Fibroblast of the aortic adventitia (primary cell): ENCODE data around the gene SIK2. TPM values are rescaled to one million over a fixed set of nuclear protein-coding genes. Genes with fewer than 3 reads are reported as not detected.

Experiments used
- DNase-seq: peaks from one replicate; pipeline ENCODE4 v3.0.0-alpha.2; 2010; ENCODE audit warnings: low read depth
- H3K4me3 ChIP-seq: 2 replicates; pipeline ENCODE4 v1.5.1; 2011; ENCODE audit warnings: low read depth, mild to moderate bottlenecking, control low read depth, low read length, moderate library complexity
- CTCF ChIP-seq: IDR thresholded peaks from 2 replicates; pipeline ENCODE4 v1.5.1; 2011; ENCODE audit warnings: mild to moderate bottlenecking, low read length, control low read depth, inconsistent platforms; ENCODE audit not compliant: insufficient read depth
- total RNA-seq: library from RNA; depleted of rRNA; stranded (reverse); fragments of >200 nt; gene quantifications from 2 replicates; pipeline ENCODE4 v1.2.3, GENCODE V29; 2012; ENCODE audit warnings: low replicate concordance

Gene SIK2
- total RNA-seq, 1 donor: 16.6 TPM

DNA sequence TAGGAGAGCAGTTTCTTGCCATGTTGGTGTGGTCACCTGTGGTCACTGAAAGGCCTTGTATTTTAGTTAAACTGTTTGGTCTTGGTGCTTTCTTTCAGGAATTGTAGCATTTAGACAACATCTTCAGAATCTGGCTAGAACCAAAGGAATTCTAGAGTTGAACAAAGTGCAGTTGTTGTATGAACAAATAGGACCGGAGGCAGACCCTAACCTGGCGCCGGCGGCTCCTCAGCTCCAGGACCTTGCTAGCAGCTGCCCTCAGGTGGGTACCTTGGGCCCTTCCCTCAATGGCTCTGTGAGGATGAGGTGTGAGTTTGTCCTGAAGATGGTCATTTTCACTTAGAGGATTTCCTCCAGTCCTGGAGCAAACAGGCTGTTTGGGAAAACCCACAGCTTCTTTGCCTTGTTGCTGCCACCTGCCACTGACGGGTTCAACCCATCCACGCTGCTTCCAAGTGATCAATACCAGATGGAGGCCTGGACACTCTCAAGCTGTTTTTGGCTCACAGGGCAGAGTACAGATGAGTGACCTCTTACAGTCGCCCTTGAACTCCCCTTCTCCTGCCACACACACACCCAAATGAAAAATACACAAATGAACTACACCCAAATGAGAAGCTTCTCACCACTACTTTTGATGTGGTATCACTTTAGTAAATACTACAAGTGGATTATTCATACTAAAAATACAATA, 118.7 kb downstream of the SIK2 start:
- TF ChIP-seq CTCF: no peak
- no peak for DNase-seq

GRCh38 chr11:111722501-111722900, 120.3 kb downstream of the SIK2 start:
- H3K4me3 ChIP-seq: no peak overlapping the region
- no peak for TF ChIP-seq CTCF
- DNase-seq: no peak

More for the DNA sequence above, 118.7 kb downstream of the SIK2 start:
- H3K4me3 ChIP-seq: no peak overlapping the region

GRCh38 chr11:111723595-111723994, 121.3 kb downstream of the SIK2 start:
- no peak overlapping the region for H3K4me3 ChIP-seq
- no peak for TF ChIP-seq CTCF
- DNase-seq: no peak

DNA sequence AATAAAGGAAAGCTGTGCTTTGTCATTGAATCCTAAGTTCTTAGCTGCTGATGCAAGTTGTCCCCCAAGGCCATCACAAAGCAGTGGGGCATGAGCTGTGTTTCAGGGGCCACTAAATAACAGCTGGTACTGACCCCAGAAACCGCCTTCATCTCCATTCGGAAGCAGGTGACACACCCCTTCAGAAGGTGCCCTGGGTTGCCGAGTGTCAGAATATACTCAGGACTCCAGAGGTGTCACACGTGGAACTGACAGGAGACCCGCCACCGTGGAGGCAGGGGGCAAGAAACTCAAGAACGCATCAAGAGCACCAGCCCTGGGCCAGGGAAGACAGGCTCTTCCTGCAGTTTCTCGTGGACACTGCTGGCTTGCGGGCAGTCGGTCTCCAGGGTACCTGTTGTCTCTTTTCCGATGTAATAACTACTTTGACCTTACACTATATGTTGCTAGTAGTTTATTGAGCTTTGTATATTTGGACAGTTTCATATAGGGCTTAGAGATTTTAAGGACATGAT, 122.4 kb downstream of the SIK2 start:
- DNase-seq: no peak
- no peak overlapping the region for H3K4me3 ChIP-seq
- TF ChIP-seq CTCF: no peak

DNA sequence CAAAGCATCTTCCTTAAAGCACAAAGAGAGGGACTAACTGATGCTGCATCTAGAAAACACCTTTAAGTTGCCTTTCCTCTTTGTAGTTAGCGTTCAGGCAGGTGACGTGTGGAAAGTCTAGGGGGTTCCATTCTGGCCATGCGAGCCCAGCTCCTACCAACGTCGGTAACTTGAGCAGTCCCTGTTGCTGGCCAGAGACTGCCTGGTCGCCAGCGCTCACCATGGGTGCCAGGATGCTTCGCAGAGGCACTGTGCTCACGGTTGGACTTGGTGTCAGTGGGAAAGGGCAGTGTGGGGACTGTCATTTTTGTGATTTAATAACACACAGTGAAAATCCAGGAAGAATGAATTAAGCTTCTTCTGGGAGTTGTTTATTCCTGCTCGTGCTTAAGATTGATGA, 123.4 kb downstream of the SIK2 start:
- no peak for DNase-seq
- TF ChIP-seq CTCF: no peak
- H3K4me3 ChIP-seq: no peak overlapping the region

DNA sequence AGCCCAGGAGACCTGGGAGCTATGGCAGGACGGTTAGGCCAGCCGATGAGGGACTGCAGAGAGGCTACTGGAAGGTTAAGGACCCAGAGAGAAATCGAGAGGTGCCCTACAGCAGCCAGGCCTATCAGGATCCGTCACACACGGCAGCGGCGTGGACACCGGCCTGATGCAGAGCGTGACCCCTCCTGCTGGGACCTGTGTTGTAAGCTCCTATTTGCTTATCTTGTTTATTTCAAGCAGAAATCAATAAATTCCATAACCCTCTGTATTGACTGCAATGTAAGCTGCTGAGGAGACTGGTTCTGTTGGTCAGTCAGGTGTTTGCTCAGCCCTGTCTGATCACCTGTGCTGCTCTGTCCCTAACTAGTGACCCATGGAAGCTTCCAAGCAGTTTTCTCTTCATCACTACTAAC, 124.1 kb downstream of the SIK2 start:
- no peak for TF ChIP-seq CTCF
- H3K4me3 ChIP-seq: no peak overlapping the region
- DNase-seq: no peak

DNA sequence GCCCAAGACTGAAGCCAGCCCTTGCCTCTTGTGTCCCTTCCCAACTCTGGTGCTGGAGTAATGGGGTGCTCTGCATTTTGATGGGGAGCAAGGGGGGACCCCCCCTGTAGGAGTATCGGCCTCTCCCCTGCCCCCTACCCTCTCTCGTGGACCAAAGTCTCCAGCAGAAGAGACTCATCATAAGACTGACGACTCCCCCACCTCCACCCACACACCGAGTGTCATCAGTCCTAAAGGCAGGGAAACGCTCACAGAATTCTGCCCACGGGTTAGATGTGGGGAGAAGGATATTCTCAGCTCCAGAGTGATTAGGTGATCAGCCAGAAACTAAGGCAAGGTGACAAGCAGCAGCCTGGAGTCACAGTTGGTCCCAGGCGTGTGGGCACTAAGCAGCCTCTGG, 125.2 kb downstream of the SIK2 start:
- no peak for DNase-seq
- no peak overlapping the region for H3K4me3 ChIP-seq
- TF ChIP-seq CTCF: no peak
